ENCODE data around the gene RBP2.

GRCh38 chr3:139421460-139421859, 54.9 kb downstream of the RBP2 start:
- TF ChIP-seq CTCF (IDR thresholded peaks at IDR 0.05): no peak
- no peak for TF ChIP-seq POLR2A (IDR thresholded peaks at IDR 0.05; ENCODE audit: low read length)
- no peak for TF ChIP-seq REST (IDR thresholded peaks at IDR 0.05)
- TF ChIP-seq CEBPB (IDR thresholded peaks at IDR 0.05): no peak
- no peak for TF ChIP-seq NFE2L2 (conservative IDR thresholded peaks at IDR 0.05; ENCODE audit: low read length)
